ENCODE results near the gene CRYGB.
A peak's percentile ranks its signal among the peaks of the same experiment; 100 is the strongest.
"Not testable (repeated sequence)": the region's sequence is repeated elsewhere in the genome, so short reads cannot be mapped to it uniquely, and the experiment has no call there.

CRYGB gene

DNA sequence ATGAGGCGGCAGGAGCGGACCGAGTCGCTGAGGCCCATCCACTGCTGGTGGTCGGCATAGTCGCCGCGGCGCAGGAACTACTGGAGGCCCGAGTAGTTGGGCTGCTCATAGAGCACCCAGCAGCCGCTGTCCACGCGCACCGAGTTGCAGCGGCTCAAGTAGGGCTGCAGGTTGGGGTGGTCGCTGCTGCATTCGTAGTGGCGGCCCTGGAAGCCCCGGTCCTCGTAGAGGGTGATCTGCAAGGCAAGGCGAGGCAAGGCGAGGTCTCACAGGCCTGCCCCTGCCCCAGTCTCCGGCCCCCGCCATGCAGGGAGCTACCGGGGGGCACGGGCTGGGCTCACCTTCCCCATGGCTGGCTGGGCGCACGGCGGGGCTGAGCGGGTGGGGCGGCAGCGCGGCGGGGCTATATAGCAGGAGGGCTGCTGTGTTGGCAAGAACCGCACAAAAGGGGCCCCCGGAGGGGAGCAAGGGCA is 33.6 kb downstream of the CRYGB start:
- DNase-seq = not testable (repeated sequence)

- DNase-seq = no peak
Measured at GRCh38 chr2:208103616-208104015, 42.3 kb downstream of the CRYGB start.

- DNase-seq = no peak
Measured at GRCh38 chr2:208101716-208102631, 44.0 kb downstream of the CRYGB start.

- DNase-seq = peak; percentile 21
Measured at GRCh38 chr2:208099682-208100470, 46.1 kb downstream of the CRYGB start.

DNA sequence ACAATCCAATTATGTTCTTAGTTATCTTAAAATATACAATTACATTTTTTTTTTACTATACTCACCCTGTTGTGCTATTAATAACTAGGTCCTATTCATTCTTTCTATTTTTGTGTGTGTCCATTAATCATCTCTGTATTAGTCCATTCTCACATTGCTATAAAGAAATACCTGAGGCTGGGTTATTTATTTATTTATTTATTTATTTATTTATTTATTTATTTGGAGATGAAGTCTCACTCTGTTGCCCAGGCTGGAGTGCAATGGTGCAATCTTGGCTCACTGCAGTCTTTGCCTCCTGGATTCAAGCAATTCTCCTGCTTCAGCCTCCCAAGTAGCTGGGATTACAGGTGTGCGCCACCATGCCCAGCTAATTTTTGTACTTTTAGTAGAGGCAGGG is 47.3 kb downstream of the CRYGB start:
- not testable (repeated sequence) for DNase-seq

DNA sequence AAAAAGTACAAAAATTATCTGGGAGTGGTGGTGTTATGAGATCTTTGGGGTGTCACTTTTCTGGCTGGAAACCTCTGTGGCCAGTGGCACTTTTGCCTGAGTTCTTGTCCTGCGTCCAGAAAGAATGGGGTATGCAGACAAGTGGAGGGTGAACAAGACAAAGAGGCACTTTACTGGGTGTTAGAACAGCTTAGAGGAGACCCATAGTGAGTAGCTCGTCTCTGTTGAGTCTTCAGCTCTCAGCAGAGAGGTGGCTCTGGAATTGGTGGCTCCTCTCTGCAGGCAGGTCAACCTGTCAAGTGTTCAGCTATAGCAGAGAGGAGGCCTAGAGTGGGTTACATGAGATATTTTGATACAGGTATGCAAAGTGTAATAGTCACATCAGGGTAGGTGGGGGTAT is 47.7 kb downstream of the CRYGB start:
- no peak for DNase-seq

- no peak for DNase-seq
Measured at GRCh38 chr2:208097801-208098200, 48.2 kb downstream of the CRYGB start.

- no peak for DNase-seq
Measured at GRCh38 chr2:208097313-208097712, 48.6 kb downstream of the CRYGB start.

GRCh38 chr2:208096080-208096479 is 49.9 kb downstream of the CRYGB start:
- no peak for DNase-seq

- no peak for DNase-seq
Measured at GRCh38 chr2:208093128-208093527, 52.8 kb downstream of the CRYGB start.
